PFSK-1 (cell line): ENCODE data around the gene GSK3A.

Experiments
- POLR2AphosphoS5 ChIP-seq: IDR thresholded peaks from 2 replicates; pipeline ENCODE4 v1.6.1; 2012; ENCODE audit warnings: low read depth, mild to moderate bottlenecking, control low read depth, low read length, moderate library complexity
- SIN3A ChIP-seq: IDR thresholded peaks from 2 replicates; pipeline ENCODE4 v1.6.1; 2012; ENCODE audit warnings: mild to moderate bottlenecking, low read length, moderate library complexity, borderline replicate concordance; ENCODE audit not compliant: insufficient read depth

- no peak for TF ChIP-seq SIN3A
- TF ChIP-seq POLR2AphosphoS5 = no peak
Measured at GRCh38 chr19:42290136-42290522, 47.7 kb upstream of the GSK3A start.
